Ovary (tissue), 9 donors: ENCODE measurements around the gene TGM1. TPM values are rescaled to one million over a fixed set of nuclear protein-coding genes. Genes with fewer than 3 reads are reported as not detected.
A peak's percentile ranks its signal among the peaks of the same experiment; 100 is the strongest.

Experiments
- DNase-seq, 5 donors: peaks; one replicate each; pipeline ENCODE4 v3.0.0-alpha.2; 2019 to 2020
- H3K27ac ChIP-seq, 2 donors: fragments of 200-600 bp; one replicate each; pipeline versions ENCODE4 v1.5.1 to v1.8.0; 2019 to 2022
- H3K27me3 ChIP-seq: fragments of 200-600 bp; one replicate; pipeline ENCODE4 v1.8.0; 2022
- H3K36me3 ChIP-seq: fragments of 200-600 bp; sonication (generic); one replicate; pipeline ENCODE4 v1.5.1; 2019
- H3K4me1 ChIP-seq: one replicate; pipeline ENCODE4 v1.8.1; 2013; ENCODE audit warnings: mild to moderate bottlenecking, moderate library complexity; ENCODE audit not compliant: insufficient read depth
- H3K4me3 ChIP-seq: fragments of 200-600 bp; sonication (generic); one replicate; pipeline ENCODE4 v1.5.1; 2017
- H3K9me3 ChIP-seq, 2 donors: fragments of 200-600 bp in 1 of 2; sonication (generic) in 1 of 2; one replicate each; pipeline versions ENCODE4 v1.5.1 to v1.8.1; 2013 to 2019; ENCODE audit warnings: mild to moderate bottlenecking in 1 of 2, moderate library complexity in 1 of 2
- CTCF ChIP-seq, 3 donors: fragments of 450-650 bp in 2 of 3; fragments of 200-600 bp in 1 of 3; IDR thresholded peaks; one replicate each; pipeline versions ENCODE4 v1.5.1 to v1.8.0; 2016 to 2022; ENCODE audit warnings: antibody characterized with exemption in 3 of 3, mild to moderate bottlenecking in 1 of 3
- EP300 ChIP-seq: sonication (generic); formaldehyde crosslinking; IDR thresholded peaks from one replicate; pipeline ENCODE4 v1.6.1; 2017; ENCODE audit warnings: antibody characterized with exemption
- POLR2A ChIP-seq: fragments of 450-650 bp; IDR thresholded peaks from one replicate; pipeline ENCODE4 v1.6.1; 2017; ENCODE audit warnings: antibody characterized with exemption, mild to moderate bottlenecking, moderate library complexity
- WGBS, 3 donors: extraction: QIAGEN DNeasy Blood & Tissue Kit in 1 of 3; methylation state at CpG; one replicate each; pipeline versions ENCODE4 v1.1.5 to v1.1.7; 2013 to 2017; 5-methylcytosine and 5-hydroxymethylcytosine counted together
- intact Hi-C, 4 donors: fragments of 100-400 bp; cut with DNase I; formaldehyde crosslinking; loops; one replicate each; pipeline versions ENCODE4 v1.11.0 to v1.15.1; 2022 to 2023
- polyA plus RNA-seq, 2 donors: library from polyadenylated mRNA; stranded (reverse); fragments of 200-250 nt in 1 of 2; fragments of 350-450 nt in 1 of 2; fragmentation: Illumina TruSeq in 1 of 2; extraction: RNeasy Lipid Tissue Mini Kit (QIAGEN cat#74804) in 1 of 2; gene quantifications; one replicate each; pipeline ENCODE4 v1.2.3, GENCODE V29; 2013 to 2014
- total RNA-seq, 7 donors: library from RNA; depleted of rRNA in 2 of 7; stranded (reverse); fragments of >200 nt in 2 of 7; fragmentation: NEBNext Ultra II Directional in 3 of 7; extraction: Animal tissue kit (Norgen Biotek cat#: 25700) in 3 of 7; gene quantifications; one replicate each; pipeline versions ENCODE4 v1.1.0 to v1.2.4, GENCODE V29; 2016 to 2023
- donor health status: DM: no; HTN: no; CAD: no; lungs with moderate emphysema.
- donor health status: DM: no; HTN: no; CAD: no.
- donor health status: Bipolar disorder and iron deficiency.
- donor health status: DM: yes; HTN: yes; CAD: no.
- donor health status: DM: no; HTN: no; CAD: no.
- donor health status: DM: yes; HTN: yes; CAD: no.

The TGM1 gene
- total and polyA plus RNA-seq, 9 donors: 1.1 to 152 (median 4.2) TPM

DNA sequence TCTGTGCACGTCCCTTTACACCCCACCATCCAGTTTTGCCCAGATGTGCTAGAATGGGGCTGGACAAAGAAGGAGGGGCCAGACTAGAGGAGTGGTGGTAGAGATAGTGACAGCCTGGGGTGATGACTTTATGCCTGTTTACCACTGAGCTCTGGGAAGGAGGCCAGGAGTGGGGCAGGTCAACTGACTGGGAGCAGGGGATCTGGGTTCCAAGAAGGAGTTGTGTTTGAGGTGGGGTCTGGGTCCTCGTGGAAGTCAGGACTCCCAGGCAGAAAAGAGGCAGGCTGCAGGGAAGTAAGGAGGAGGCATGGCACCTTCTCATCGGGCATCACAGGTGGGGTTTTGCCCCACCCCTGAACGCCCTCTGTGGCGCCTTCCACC, 47.3 kb upstream of the TGM1 start:
- WGBS, 3 donors: 19 to 28% (median 20%) methylated on average over 5 of the region's 5 CpGs
- no peaks in the 10 kb centered on the region for H3K9me3 ChIP-seq
- intact Hi-C loops: loop anchor here in 1 of 4 donors (5.0 kb wide), 1 partner anchor 68 kb away; the partner anchor contains the start of gene TINF2
- peak in 2 of 5 donors; percentile 55 to 68 for DNase-seq
- no peaks in the 10 kb centered on the region for H3K27me3 ChIP-seq
- no peaks in the 10 kb centered on the region for H3K36me3 ChIP-seq
- H3K4me3 ChIP-seq: peak overlapping the region; percentile 40
- peaks cover 12% of the 10 kb centered on the region for H3K4me1 ChIP-seq
- H3K27ac ChIP-seq: peak overlapping the region in 1 of 2 donors; percentile 85
- TF ChIP-seq POLR2A: no peak
- TF ChIP-seq CTCF (IDR thresholded peaks at IDR 0.05): no peak
- no peak for TF ChIP-seq EP300

DNA sequence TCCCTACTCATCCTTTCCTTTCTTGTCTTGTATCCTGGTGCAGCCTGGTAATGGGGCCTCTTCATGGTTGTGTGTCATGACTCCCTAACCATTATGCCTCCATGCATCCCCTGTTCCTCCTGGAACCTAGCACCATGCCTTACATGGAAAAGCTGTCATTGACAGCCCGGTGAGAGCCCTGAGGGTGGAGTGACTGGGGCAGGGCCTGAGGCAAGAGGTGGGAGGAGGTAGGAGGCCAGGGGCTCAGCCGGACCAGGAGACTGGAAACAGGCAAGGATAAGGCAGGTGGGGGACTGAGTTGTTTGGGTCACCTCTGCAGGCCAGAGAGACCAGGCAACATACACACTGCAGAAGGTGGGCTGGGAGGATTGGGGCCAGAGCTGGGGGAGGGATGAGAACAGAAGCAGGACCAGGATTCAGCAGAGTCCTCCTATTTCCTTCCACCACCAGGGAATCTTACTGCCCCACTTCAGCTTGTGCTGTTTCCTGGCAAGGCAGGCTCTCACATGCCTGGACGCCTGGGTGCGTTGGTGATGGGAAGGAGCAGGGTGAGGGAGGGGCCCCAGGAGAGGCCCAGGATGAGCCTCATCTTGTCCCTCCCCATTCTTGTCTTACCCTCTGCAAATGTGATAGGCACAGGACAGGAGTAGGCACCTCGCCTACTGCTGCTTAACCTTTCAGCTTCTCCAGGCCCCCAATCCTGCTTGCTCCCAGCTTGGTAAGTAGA, 46.7 kb upstream of the TGM1 start, which contains the start of gene LTB4R2:
Gene LTB4R2, plus strand, starts transcription at position 603 of the 727 bp plus-strand sequence. CDS start 525 bp downstream, outside the sequence.
- Histone ChIP-seq H3K27ac (peak within 1 kb of the TSS; percentile 9 to 85), H3K4me1 (peaks cover 12% of the 10 kb centered on the region), H3K36me3 (no peaks in the 10 kb centered on the region), H3K4me3 (peak within 1 kb of the TSS; percentile 40), H3K9me3 (no peaks in the 10 kb centered on the region), H3K27me3 (no peaks in the 10 kb centered on the region)
- intact Hi-C loops: loop anchor here in 2 of 4 donors (5.0 kb wide), 1 partner anchor 67 kb away; the partner anchor contains the start of gene TINF2 (in 2 of the 2)
- WGBS, 3 donors: 69 to 71% (median 70%) methylated on average over 5 of the region's 5 CpGs
- no peak for DNase-seq
- no peak for TF ChIP-seq POLR2A
- no peak for TF ChIP-seq CTCF (IDR thresholded peaks at IDR 0.05)
- TF ChIP-seq EP300: no peak

- no peaks in the 10 kb centered on the region for H3K9me3 ChIP-seq
- intact Hi-C loops: loop anchor here in 1 of 4 donors (5.0 kb wide), 1 partner anchor 66 kb away; the partner anchor contains the start of gene TINF2
- no peaks in the 10 kb centered on the region for H3K27me3 ChIP-seq
- no peak overlapping the region for H3K4me3 ChIP-seq
- TF ChIP-seq POLR2A (no peak), CTCF (IDR thresholded peaks at IDR 0.05) (no peak), EP300 (no peak)
- 83 to 85% (median 83%) methylated on average over 7 of the region's 7 CpGs for WGBS, 3 donors
- DNase-seq: no peak
- no peaks in the 10 kb centered on the region for H3K36me3 ChIP-seq
- H3K27ac ChIP-seq: no peak overlapping the region
- peaks cover 12% of the 10 kb centered on the region for H3K4me1 ChIP-seq
Measured at GRCh38 chr14:24308342-24309124, 45.6 kb upstream of the TGM1 start.

DNA sequence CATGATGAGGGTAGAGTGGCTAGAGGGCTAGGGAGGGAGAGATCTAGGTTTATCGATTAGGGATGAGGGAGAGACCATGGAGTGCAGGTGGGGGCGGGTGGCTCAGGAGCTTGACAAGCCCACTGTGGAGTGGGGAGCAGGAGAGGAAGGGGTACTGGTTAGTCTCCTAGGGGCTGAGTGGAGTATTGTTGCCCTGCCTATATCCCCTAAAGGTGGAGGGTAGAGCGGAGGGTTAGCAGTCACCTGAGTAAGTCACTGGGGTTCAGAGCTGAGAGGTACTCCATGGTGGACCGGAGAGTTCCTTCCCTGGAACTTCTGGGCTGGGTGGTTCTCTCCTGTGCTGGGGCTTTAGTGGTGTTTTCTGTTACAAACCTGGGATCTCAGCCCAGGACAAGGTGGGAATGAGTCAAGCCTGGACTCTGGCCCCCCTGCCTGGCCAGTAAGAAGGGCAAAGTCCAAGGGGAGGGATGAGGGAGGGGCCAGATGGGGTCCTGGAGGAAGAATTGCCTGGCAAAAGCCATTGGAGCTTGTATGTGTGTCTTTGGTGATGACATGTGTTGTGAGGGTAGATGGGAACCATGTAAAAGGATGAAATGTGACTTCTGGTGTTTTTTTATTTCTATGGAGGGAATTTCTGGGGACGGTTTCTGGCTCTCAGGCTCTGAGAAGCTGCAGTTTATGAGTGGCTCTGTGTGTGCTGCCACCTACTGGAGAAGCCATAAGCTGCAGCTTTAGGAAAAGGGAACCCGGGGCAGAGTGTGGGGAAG, 44.8 kb upstream of the TGM1 start, which contains the start of gene CIDEB:
Gene CIDEB, minus strand, starts transcription at position 403 of the 767 bp plus-strand sequence. Its CDS starts 119 bp downstream, at position 284.
- Histone ChIP-seq H3K36me3 (no peaks in the 10 kb centered on the region), H3K27ac (no peak within 1 kb of the TSS), H3K27me3 (no peaks in the 10 kb centered on the region), H3K4me1 (peaks cover 12% of the 10 kb centered on the region), H3K4me3 (no peak within 1 kb of the TSS), H3K9me3 (no peaks in the 10 kb centered on the region)
- DNase-seq: peak; percentile 47 to 67 (median 62)
- WGBS, 3 donors: 50 to 59% (median 57%) methylated on average over 6 of the region's 6 CpGs
- TF ChIP-seq CTCF (IDR thresholded peaks at IDR 0.05): peak; percentile 62 to 78 (median 65)
- no peak for TF ChIP-seq POLR2A
- intact Hi-C loops: loop anchor here in 1 of 4 donors (5.0 kb wide), 1 partner anchor 65 kb away; the partner anchor contains the start of gene TINF2
